Brain microvascular endothelial cell (primary cell): ENCODE data around the gene MAEA.
"Not testable (repeated sequence)": the region's sequence is repeated elsewhere in the genome, so short reads cannot be mapped to it uniquely, and the experiment has no call there.

Experiments
- DNase-seq: peaks from one replicate; pipeline ENCODE4 v3.0.0-alpha.2; 2020
- H3K27ac ChIP-seq: fragments of 250-450 bp; sonication (Bioruptor Pico); 2 replicates; pipeline ENCODE4 v1.5.1; 2020; ENCODE audit warnings: mild to moderate bottlenecking, moderate library complexity
- H3K27me3 ChIP-seq: fragments of 250-450 bp; sonication (Bioruptor Pico); replicated peaks from 2 replicates; pipeline ENCODE4 v1.5.1; 2020; ENCODE audit warnings: mild to moderate bottlenecking
- H3K36me3 ChIP-seq: fragments of 250-450 bp; sonication (Bioruptor Pico); replicated peaks from 2 replicates; pipeline ENCODE4 v1.5.1; 2020; ENCODE audit warnings: mild to moderate bottlenecking
- H3K4me3 ChIP-seq: 2 replicates; pipeline ENCODE4 v1.5.1; 2011; ENCODE audit warnings: low read depth, mild to moderate bottlenecking, control low read depth, low read length, moderate library complexity
- CTCF ChIP-seq: IDR thresholded peaks from 2 replicates; pipeline ENCODE4 v1.5.1; 2011; ENCODE audit warnings: low read depth, mild to moderate bottlenecking, moderate library complexity, low read length, control low read depth, inconsistent platforms; ENCODE audit errors: missing control alignments
- in situ Hi-C: cut with HindIII; loops from 2 replicates; pipeline ENCODE4 v1.10.0; 2017; ENCODE audit warnings: low sequenced_read_pairs, low pct_ligation_motif_present

The MAEA gene

DNA sequence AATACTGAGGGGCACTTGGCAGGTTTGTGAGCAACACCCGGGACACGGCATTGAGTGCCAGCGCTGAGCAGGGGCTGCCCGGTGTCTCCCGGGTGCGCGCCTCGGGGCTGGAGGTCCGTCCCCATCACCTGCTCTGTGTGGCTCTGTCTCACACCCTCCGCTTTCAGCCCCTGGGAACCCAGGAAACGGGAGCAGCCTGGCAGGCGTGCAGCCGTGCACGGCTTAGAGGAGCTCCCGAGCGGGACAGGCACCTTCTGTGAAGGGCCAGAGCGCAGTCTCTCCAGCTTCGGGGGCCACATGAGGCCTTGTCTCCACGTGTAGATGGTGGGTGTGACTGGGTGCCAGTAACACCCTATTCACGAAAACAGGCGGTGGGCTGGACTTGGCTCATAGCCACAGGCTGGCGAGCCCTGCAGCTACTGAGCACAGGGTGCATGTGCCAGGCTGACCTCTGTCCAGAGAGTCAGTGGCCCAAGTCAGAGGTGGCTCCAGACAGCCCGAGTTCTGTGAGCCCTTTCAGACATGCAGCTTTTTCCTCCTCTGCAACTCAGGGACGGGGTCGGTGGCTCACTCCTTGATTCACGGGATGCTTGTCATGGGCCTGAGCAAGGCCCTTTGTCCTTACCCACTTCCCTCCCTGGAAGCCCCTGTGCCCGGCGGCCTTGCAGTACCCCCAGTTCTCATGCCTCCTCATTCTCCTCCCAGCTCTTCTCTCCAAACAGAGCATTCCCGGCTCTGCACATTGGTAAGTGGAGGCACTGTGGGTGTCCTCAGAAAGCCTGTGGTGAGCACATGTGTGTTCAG is 80.8 kb downstream of the MAEA start:
- Histone ChIP-seq H3K27ac (no peak overlapping the region), H3K4me3 (no peak overlapping the region), H3K27me3 (no peaks in the 10 kb centered on the region), H3K36me3 (no peaks in the 10 kb centered on the region)
- DNase-seq: no peak
- in situ Hi-C loops: no loop called here
- TF ChIP-seq CTCF: no peak

DNA sequence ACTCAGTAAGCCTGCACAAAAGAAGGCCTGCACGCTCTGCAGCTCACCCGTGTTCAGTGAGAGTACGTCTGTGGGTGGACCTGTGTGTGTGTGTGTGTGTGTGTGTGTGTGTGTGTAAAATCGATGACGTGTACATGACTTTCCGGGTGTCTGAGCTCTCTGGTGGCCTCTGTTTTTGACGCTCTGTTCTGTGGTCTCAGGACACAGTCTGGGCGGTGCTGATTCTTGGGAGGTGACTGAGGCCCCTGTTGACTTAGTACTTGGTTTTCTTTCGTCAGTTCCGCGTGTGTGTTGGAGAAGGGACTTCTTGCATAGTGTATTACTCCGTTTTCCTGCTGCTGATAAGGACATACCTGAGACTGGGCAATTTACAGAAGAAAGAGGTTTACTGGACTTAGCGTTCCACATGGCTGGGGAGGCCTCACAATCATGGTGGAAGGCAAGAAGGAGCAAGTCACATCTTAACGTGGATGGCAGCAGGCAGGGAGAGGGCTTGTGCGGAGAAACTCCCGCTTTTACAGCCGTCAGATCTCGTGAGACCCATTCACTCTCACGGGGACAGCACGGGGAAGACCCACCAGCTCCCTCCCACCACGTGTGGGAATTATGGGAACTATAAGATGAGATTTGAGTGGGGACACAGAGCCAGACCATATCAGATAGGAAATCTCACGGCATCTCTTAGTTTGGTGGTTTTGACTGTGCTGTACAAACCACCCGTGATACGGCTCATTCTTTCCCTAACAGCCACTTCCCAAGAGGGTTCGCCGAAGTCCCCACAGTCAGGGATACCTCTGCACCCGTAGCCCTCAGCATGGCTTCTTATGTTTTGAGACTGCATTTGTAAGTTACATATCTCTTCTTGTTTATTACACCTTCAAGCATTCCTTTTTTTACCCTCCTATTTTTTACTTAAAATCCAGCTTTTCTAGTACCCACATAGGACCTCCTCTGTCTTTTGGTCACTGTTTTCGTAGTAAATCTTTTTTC is 81.8 kb downstream of the MAEA start:
- no peak for TF ChIP-seq CTCF
- no peak for DNase-seq
- no peak overlapping the region for H3K4me3 ChIP-seq
- no peak overlapping the region for H3K27ac ChIP-seq
- no peaks in the 10 kb centered on the region for H3K36me3 ChIP-seq
- in situ Hi-C loops: no loop called here
- no peaks in the 10 kb centered on the region for H3K27me3 ChIP-seq

GRCh38 chr4:1372576-1372975 is 82.9 kb downstream of the MAEA start:
- DNase-seq, H3K36me3 ChIP-seq, H3K27ac ChIP-seq, H3K27me3 ChIP-seq, H3K4me3 ChIP-seq, in situ Hi-C loops: not testable (repeated sequence)

- no peak overlapping the region for H3K27ac ChIP-seq
- H3K4me3 ChIP-seq: no peak overlapping the region
- H3K36me3 ChIP-seq: no peaks in the 10 kb centered on the region
- DNase-seq: no peak
- TF ChIP-seq CTCF: no peak
- no peaks in the 10 kb centered on the region for H3K27me3 ChIP-seq
- in situ Hi-C loops: no loop called here
Observed at GRCh38 chr4:1373892-1374705, 84.4 kb downstream of the MAEA start.

- Histone ChIP-seq H3K27ac (no peak overlapping the region), H3K27me3 (no peaks in the 10 kb centered on the region), H3K4me3 (no peak overlapping the region), H3K36me3 (no peaks in the 10 kb centered on the region)
- in situ Hi-C loops: no loop called here
- TF ChIP-seq CTCF: no peak
- DNase-seq: no peak
Observed at GRCh38 chr4:1374706-1375045, 85.0 kb downstream of the MAEA start.
